ENCODE results near the gene INPP5F.
"Not testable (repeated sequence)": the region's sequence is repeated elsewhere in the genome, so short reads cannot be mapped to it uniquely, and the experiment has no call there.

The INPP5F gene

DNA sequence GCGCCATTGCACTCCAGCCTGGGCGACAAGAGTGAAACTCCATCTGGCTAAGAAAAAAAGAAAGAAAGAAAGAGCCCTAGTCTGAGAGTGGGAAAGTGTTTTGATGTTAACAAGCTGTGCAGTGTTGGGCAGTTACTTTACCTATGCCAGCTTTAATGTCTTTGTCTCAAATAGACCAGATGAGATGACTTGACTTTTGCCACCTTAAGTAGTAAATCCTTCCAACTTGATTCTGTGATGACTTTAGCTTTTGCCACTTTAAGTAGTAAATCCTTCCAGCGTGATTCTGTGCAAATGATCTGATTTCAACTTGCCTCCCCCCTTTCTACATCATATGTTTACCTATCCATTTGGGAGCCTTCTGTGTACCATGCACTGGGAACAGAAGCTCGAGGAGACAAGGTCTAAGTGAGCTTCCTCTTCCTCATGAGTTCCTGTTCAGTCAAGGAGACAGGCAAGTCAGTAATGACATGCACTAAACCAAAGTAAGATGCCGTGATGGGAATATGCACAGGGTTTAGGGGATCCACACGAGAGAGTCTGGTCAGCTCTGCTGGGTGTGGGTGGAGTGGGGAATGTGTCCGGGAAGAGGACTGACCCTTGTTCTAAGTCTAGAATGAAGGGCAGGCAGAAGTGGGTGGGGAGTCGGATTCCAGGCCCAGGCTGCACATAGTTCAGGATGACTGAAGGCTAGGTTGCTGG lies 17.2 kb downstream of the INPP5F start:
- DNase-seq (ENCODE audit: low read depth in 2 of 2), result no peak

DNA sequence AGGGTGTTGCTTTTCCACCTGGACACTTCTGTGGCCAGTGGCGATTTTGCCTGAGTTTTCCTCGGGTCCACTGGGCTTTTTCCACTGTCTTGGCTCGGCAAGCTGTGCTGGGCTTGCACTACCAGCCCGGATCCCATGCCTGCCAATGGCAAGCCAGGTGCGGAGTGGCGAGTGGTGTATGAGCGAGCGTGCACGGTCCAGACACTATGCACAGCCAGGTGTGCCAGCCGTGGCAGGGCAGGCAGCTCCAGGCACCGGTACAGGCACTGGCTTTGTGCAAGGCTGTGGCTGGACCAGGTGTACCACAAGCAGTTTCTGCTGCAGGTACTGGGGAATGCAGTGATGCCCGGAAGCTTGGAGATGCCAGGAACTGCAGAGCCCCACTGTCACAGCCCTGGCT lies 22.1 kb downstream of the INPP5F start:
- DNase-seq (ENCODE audit: low read depth in 2 of 2), result no peak

DNA sequence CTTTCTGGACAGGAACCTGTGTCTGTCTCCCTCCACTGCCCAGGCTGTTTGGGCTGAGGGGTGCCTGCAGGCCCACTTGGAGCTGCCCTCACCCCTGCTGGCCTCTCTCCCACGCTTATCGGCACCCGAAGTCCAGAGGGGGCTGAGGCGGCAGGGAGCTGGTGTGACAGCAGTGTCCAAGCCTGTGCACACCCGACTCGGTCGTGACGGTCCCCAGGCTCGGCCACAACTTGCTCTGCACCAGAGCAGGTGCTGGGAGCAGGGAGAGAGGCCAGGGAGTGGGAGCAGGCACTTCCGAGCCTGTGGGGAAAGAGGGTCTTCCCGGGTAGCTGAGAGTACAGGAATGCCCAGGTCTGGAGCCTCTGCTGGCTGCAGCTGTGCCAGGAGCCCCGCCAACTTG lies 23.0 kb downstream of the INPP5F start:
- no peak for DNase-seq (ENCODE audit: low read depth in 2 of 2)

DNA sequence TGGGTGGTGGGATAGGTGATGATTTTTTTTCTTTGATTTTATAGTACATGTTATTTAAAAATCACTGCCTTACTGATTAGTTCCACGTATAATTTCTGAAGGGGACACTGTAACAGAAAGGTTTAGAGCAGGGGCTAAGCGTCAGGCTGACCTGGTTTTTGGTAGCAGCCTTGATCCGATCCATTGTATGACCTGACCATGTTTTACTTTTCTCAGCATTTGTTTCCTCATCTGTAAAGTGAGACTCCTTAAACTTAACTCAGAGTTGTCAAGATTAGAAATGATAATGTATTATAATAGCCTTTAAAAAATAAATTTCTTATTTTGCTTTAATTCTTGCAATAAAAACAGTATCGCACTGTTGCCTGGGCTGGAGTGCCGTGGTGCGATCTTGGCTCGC lies 23.6 kb downstream of the INPP5F start:
- DNase-seq (ENCODE audit: low read depth in 2 of 2), result no peak

DNA sequence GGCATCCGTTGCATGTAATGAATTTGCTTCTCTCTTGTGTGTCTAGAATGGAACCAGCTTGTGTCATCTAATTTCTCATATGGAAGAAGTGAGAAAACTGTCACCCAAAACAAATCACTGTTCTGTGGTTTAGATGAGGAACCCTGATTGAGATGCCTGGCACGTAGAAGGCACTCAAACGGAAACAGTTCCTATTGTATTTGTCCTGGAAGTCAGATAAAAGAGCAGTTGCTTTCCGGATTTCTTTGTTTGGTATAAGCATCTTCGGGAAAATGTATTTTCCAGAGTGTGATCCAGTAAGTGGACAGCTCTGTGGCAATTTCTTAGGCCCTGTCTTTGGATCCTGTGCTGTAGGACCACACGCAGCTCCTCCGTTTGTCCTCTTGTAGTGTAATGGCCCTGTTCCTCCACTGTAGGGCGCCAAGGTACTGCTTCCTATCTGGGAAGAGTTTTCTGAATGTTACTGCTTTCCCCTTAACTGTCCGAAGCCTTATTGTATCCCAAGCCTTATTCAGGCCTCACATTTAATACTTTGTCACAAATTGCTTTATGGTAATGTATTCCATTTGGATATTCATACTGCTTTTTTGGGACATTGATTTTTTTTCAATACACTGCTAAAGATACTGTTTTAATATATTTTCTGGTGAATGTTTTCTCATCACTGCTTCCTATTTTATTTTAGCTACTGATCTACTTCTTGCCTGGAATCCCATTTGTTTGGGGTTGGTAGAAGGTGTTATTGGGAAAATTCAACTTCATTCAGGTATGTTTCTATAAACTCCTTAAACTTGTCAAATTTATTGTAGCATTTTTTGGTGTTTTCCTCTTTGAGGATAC lies 24.8 kb downstream of the INPP5F start:
- peak; percentile 53 to 55 for DNase-seq (ENCODE audit: low read depth in 2 of 2)

DNA sequence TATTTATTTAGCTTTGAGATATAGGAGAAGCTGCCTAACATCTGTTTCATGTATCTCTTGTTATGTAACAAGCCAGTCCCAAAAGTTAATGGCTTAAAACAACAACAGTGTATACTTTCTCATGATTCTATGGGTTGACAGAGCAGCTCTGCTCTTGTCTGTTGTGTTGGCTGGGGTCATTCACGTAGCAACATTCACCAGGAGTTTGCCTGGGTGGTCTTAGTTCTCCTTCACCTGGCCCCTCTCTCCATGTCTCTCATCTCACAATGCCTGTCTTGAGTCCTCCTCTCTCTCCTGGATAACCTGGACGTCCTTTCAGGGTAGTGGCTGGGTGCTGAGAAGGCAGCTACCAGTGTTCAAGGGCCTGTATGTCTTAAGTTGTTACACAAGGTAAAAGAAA lies 27.5 kb downstream of the INPP5F start:
- DNase-seq (ENCODE audit: low read depth in 2 of 2), result no peak

DNA sequence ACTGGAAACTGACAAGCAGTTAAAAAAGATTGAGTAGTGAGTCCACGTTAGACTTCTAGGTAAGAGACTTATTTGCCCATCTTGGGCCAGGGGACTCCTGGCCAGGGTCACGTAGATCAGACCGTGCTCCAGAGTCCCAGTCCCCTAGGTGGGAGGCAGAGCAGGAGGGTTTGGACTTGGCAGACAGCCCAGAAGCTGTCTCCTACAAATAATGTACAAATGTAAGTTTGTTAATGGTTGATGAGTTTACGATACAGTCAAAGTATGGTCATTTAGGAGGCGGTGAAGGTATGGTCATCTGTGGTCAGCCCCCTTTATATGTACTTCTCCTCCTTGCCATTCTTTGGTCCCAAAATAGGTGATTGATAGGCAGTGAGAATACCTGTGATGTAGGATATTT lies 28.2 kb downstream of the INPP5F start:
- DNase-seq (ENCODE audit: low read depth in 2 of 2), result no peak

DNA sequence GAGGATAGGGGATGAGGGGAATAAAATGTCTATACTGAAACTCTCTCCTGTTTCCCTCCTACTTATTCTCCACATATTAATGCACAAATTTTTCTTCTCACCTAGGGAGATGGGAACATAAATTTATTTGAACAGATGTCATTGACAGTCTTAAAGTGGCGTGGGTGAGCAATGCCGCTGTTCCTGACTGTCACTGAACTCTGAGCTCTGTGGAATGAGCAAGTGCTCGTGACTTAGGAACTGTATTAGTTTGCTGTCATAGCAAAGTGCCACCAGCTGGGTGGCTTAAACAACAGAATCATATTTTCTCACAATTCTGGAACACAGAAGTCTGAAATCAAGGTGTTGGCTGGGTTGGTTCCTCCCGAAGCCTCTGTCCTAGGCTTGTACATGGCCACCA lies 29.1 kb downstream of the INPP5F start:
- DNase-seq (ENCODE audit: low read depth in 2 of 2), result no peak

DNA sequence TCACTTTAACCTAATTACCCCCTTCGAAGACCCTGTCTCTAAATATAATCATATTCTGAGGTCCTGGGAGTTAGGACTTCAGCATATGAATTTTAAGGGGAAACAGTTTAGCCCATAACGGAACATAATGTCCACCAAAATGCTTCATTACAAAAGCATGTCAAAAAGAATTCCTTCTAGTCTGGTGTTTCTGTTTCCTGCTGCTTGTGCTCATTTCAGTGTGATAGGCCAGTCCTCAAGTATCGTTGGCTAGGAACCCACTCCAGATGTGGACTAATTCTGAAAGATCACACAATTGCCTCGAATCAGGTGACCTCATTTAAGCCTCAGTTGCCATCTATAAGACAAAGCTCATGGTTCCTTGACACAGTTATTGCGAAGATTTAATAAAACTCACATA lies 29.6 kb downstream of the INPP5F start:
- no peak for DNase-seq (ENCODE audit: low read depth in 2 of 2)

DNA sequence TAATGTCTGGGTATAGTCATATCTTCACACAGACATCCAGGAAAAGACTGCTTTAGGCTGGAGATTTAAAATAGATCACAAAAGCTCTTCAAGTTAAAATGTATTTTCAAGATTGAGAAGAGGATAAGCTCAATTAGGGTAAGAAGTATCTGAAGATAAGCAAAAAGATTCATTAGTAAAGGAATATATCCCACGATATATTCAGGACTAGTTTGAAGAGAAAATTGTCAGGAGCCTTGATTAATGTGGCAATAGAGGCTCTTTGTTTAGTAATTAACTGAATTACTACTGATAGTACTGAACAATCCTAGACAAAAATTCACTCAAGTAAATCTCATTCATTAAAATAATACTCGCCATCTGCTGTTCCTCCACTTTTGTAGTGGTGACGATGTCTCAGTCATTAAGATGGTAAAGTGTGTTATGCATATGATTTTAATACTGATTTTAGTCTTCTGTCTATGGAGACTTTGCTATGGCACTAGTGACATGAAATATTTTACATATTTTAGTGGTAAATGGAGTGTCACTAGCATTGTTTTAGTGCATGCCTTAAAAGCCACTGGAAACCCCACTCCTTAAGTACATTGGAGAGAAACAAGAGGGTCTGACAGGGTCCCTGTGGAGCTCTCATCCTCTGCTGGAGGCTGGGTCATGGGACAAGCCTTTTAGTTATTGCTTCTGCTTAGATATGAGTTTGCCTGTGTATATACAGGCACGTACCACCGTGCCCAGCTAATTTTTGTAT lies 32.8 kb downstream of the INPP5F start:
- DNase-seq (ENCODE audit: low read depth in 2 of 2), result no peak

DNA sequence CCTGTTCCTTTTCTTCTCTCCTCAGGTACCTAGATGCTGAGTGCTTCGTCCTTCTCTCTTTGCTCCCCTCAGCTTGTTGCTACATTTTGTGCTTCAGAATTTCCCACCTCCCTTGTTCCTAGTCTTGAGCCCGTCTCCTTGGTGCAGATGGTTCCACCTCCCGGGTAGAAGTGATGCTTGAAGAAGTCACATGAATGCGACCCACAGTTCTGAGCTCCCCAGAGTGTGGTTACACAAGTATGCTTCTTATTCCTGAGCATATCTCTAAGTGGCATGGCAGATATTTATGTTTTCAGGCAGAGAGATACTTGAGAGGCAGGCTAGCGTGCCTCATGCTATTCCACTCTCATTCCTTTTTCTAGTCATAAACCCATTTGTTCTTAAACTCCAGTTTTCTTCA lies 34.0 kb downstream of the INPP5F start:
- no peak for DNase-seq (ENCODE audit: low read depth in 2 of 2)

DNA sequence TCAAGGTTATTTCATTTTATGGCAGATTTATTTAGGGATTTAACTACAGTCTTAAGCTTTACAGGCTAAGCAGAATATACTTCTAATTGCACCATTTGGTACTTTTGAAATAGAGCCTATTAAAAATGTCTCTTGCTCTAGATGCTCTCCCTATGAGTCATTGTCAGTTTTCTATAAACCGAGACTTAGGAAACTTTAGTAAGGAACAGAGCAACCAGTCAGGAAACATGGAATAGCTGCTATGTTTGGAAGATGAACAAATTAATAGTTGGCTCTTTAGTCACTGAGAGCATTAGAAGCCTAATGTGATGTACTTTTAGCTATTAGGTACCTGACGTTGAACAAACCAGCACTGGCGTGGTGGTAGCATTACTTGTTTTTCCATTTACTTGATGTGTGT lies 35.3 kb downstream of the INPP5F start:
- DNase-seq (ENCODE audit: low read depth in 2 of 2), result peak; percentile 77 to 80

DNA sequence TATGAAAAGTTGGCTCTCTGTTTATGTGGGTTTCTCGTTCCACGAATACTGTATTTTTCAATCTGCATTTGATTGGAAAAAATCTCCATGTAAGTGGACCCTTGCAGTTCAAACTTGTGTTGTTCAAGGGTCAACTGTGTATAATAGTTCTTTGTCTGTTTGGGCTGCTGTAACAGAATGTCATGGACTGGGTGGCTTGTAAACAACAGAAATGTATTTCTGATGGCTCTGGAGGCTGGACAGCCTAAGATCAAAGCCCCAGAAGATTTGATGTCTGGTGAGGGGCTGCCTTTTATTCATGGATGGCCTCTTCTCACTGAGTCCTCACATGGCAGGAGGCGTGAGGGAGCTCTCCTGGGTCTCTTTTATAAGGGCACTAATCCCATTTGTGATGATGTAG lies 36.2 kb downstream of the INPP5F start:
- DNase-seq (ENCODE audit: low read depth in 2 of 2), result no peak

DNA sequence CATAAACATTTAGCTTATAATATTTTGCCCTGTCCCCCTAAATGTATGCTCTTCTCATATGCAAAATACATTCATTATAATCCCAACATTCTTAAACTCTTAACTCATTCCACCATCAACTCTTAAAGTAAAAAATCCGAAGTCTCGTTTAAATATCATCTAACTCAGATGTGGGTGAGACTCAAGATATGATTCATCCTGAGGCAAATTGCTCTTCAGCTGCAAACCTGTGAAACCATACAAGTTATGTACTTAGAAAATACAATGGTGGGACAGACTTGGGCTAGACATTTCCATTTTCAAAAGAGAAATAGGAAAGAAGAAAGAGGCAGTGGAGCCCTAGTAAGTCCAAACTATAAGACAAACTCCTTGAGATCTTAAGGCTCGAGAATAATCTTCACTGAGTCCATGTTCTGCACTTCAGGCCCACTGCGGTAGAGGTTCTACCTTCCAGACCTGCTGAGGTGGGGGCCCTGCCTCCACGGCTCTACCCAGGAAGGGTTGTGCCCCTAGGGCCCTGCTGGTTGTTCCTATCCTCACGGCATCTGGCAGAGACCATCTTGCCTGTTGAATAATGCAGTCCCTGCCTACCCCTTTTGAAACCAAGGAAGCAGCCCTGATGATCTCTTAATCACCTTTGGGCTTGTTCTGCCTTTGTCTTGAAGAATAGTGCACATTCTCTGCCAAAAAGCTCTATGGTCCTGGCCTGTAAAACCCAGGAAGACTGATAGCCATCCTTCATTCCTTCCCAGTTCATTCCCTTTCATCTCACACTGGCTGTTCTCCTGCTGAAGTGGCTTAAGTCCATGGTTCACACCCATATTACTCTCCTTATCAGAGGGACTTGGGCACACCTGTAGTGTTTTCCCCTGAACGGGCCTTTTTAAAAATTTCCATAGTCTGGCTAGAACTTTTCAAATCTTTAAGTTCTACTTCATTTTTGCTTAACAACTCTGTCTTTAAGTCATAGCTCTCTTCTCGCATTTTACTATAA lies 37.3 kb downstream of the INPP5F start:
- DNase-seq (ENCODE audit: low read depth in 2 of 2), result no peak

DNA sequence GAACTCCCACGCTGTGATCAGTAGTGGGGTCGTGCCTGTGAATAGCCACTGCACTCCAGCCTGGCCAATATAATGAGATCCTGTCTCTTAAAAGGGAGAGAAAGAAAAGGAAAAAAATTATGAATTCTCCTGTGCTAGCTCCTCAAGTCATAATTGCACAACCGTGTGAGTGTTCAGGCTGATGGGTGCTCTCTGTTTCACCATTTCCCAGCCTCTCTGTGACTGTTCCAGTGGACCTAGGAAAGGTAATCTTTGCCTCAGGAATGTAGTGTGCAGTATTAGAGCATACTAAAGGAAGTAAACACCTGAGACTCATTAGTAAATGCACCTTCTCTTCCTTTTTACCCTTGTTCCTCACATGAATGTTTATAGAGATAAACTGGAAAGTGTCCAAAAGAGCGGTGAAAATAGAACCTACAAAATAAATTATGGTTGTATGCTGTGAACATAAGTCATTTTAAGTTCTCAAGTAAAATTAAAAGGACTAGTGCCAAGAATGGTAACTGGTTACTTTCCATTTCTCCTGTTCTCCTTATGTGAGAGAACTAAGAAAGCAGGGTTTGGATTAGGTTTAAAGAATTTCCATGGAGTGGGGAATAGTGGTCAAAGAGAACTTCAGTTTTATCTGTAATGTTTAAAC lies 42.7 kb downstream of the INPP5F start:
- no peak for DNase-seq (ENCODE audit: low read depth in 2 of 2)

DNA sequence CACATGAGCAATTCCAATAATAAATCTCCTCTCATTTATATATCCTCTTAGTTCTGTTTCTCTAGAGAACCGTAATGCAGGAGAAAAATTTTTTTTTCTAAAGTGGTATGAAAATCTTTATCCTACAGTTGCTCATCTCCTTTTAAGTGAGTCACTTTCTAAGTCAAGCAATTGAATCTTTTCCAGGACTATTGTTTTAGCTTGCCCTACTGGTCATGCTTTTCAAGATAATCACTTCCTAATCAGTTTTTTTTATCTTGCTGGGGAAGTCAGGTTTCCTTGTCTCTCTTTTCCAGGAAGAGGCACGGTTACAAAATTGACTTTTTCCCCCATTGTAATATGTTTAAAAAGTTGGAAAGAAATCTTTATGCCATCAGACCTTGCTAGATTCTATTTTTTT lies 44.0 kb downstream of the INPP5F start:
- DNase-seq (ENCODE audit: low read depth in 2 of 2), result peak in 1 of 2 experiments; percentile 29

DNA sequence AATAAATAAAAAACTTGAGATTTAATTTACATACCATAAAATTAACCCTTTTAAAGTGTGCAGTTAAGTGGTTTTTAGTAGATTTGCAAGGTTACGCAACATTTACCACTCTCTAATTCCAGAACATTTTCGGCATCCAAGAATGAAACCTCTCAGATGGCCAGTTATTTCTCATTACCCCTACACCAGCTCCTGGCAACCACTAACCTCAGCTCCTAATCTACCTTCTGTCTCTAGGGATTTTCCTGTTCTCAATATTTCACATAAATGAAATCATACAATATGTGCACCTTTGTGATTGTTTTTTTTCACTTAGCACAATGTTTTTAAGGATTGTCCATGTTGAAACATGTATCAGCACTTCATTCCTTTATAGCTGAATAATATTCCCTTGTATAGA lies 45.1 kb downstream of the INPP5F start:
- no peak for DNase-seq (ENCODE audit: low read depth in 2 of 2)

DNA sequence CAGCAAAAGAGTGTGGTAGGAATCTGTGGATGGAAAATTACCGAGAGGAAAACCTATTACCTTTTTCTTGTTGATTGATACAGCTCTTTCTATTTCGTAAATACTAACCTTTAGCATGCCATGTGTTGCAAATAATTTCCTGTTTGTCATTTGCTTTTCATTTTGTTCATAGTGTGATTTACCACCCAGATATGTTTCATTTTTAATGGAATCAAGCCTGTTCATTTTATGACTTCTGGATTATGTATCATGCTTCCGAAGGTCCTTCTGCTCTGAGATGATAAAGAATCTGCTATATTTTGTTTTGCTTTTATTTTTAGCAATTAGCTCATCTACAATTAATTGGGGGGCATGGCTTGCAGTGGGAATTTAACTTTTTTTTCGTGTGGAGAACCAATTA lies 46.5 kb downstream of the INPP5F start:
- DNase-seq (ENCODE audit: low read depth in 2 of 2), result no peak

DNA sequence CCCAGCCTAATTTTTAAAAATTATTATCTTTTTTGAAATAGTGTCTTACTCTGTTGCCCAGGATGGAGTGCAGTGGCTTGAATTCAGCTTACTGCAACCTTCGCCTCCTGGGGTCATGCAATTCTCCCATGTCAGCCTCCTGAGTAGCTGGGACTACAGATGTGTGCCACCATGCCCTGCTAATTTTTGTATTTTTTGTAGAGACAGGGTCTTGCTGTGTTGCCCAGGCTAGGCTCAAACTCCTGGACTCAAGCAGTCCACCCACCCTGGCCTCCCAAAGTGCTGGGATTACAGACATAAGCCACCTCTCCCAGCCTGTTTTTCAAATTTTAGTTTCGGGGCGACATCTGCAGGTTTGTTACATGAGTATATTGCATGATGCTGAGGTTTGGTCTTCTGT lies 47.2 kb downstream of the INPP5F start:
- not testable (repeated sequence) for DNase-seq (ENCODE audit: low read depth in 2 of 2)

DNA sequence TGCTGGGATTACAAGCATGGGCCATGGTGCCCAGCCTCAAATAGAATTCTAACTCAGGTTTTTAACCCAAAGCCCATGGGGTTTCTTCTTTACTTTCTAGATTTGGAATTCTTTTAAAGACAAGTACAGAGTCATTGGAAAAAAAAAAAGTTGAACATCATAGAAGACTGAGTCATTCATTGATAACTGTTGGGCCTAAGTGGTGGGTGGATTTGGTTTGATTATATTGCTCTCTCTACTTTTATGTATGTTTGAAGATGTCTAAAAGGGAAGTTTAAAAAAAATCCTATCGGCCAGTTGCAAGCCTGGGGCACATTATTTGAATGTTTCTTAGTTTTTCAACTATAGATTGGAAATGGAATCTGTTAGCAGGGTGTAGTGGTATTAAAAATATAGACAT lies 49.7 kb downstream of the INPP5F start:
- DNase-seq (ENCODE audit: low read depth in 2 of 2), result no peak

DNA sequence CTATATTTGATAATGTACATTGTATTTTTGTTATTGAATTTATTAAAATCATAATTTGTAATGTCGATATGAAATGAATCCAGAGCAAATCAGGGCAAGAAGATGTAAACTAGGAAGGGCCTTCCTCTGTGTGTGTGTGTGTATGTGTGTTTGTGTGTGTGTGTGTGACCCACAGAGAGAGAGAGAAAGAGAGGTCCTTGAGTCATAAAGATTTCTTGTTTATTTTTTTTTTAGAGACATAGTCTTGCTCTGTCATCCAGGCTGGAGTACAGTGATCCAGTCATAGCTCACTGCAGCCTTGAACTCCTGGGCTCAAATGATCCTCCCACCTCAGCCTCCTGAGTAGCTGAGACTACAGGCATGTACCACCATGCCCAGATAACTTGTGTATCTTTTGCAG lies 50.7 kb downstream of the INPP5F start:
- DNase-seq (ENCODE audit: low read depth in 2 of 2), result no peak
